H1 (cell line): ENCODE measurements around the gene KANSL1. TPM values are rescaled to one million over a fixed set of nuclear protein-coding genes. Genes with fewer than 3 reads are reported as not detected.

Source experiments
- BACH1 ChIP-seq: IDR thresholded peaks from 2 replicates; pipeline ENCODE4 v1.6.1; 2012; ENCODE audit warnings: low read length, improper control_type of control experiment
- BRCA1 ChIP-seq: IDR thresholded peaks from 2 replicates; pipeline ENCODE4 v1.6.1; 2012; ENCODE audit warnings: low read depth, low read length, improper control_type of control experiment
- MAX ChIP-seq: IDR thresholded peaks from 2 replicates; pipeline ENCODE4 v1.6.1; 2012; ENCODE audit warnings: inconsistent platforms
- SP1 ChIP-seq: IDR thresholded peaks from 2 replicates; pipeline ENCODE4 v1.6.1; 2011; ENCODE audit warnings: low read depth, low read length
- polyA plus RNA-seq, 7 experiments: library from polyadenylated mRNA; depleted of rRNA in 3 of 7; stranded (reverse) in 5 of 7; unstranded in 2 of 7; fragments of >200 nt in 5 of 7; fragments of 200-250 nt in 2 of 7; gene quantifications; 1 replicate in 5 of 7; 2 replicates in 1 of 7; 4 replicates in 1 of 7; pipeline versions ENCODE4 v1.2.1 to v1.2.3, GENCODE V29; 2011 to 2013; ENCODE audit warnings: missing spikeins in 2 of 7, mixed read lengths in 2 of 7
- total RNA-seq: library from RNA; stranded (reverse); fragmentation: NEBNext Ultra II Directional; extraction: Animal tissue kit (Norgen Biotek cat#: 25700); gene quantifications from 2 replicates; pipeline ENCODE4 v1.2.1, GENCODE V29; 2021

Gene KANSL1
- total and polyA plus RNA-seq, 2 of the 8 experiments (the other 6 are each of a cell fraction or from before 2014, with no cell fraction given): 34.0 to 128 TPM

- TF ChIP-seq MAX (no peak), SP1 (no peak), BRCA1 (no peak), BACH1 (no peak)
Observed at GRCh38 chr17:46042925-46043324, 150.3 kb downstream of the KANSL1 start (continued).
